Panc1 (cell line): ENCODE measurements around the gene PAOX.

Source experiments
- POLR2AphosphoS5 ChIP-seq: IDR thresholded peaks from 2 replicates; pipeline ENCODE4 v1.6.1; 2012; ENCODE audit warnings: mild to moderate bottlenecking, low read depth, low read length, moderate library complexity
- TCF7L2 ChIP-seq: IDR thresholded peaks from 2 replicates; pipeline ENCODE4 v1.6.1; 2011; ENCODE audit warnings: mild to moderate bottlenecking, low read depth, low read length, inconsistent platforms
- TF ChIP-seq, protein P1 (sequence below): fragments of 450-650 bp; IDR thresholded peaks from 2 replicates; pipeline ENCODE4 v1.5.1; 2017; ENCODE audit warnings: mild to moderate bottlenecking

DNA sequence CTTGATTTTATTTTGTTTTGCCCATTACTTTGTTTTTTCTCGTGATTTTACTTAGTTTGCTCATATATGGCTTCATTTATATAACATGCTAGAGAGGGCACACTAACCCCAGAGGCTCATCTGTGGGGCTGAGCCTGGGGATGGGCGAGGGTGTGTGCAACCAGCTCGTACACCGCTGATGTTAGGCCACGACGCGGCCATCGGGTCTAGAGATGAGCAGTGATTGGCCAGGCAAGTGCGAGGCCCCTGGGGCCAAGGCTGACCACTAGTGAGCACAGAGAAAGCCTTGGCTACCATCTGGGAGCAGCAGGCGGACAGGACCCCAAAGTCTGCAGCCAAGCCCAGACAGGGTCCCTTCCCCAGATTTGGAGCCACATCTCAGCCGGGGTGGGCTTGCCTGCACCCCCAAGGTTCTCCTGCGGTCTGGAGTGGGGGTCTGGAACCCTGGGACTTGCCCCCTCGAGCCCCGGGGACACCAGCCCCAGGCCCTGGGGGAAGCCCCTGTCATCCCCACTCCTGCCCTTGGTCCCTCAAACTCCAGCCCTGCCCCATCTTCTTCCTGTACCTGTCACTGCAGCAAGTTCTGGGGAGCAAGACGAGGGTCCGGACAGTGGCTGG, 25.0 kb upstream of the PAOX start:
- TF ChIP-seq, protein P1, sequence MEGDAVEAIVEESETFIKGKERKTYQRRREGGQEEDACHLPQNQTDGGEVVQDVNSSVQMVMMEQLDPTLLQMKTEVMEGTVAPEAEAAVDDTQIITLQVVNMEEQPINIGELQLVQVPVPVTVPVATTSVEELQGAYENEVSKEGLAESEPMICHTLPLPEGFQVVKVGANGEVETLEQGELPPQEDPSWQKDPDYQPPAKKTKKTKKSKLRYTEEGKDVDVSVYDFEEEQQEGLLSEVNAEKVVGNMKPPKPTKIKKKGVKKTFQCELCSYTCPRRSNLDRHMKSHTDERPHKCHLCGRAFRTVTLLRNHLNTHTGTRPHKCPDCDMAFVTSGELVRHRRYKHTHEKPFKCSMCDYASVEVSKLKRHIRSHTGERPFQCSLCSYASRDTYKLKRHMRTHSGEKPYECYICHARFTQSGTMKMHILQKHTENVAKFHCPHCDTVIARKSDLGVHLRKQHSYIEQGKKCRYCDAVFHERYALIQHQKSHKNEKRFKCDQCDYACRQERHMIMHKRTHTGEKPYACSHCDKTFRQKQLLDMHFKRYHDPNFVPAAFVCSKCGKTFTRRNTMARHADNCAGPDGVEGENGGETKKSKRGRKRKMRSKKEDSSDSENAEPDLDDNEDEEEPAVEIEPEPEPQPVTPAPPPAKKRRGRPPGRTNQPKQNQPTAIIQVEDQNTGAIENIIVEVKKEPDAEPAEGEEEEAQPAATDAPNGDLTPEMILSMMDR, result no peak
- TF ChIP-seq POLR2AphosphoS5 (no peak), TCF7L2 (no peak)
